ENCODE data around the gene EXOC6.

EXOC6 gene

GRCh38 chr10:92832998-92833650 is 15.2 kb upstream of the EXOC6 start:
- no peak for DNase-seq (ENCODE audit: low read depth in 2 of 2)

- no peak for DNase-seq (ENCODE audit: low read depth in 2 of 2)
These were observed 14.0 kb upstream of the EXOC6 start for GRCh38 chr10:92834331-92834730.

- no peak for DNase-seq (ENCODE audit: low read depth in 2 of 2)
These were observed 13.3 kb upstream of the EXOC6 start for GRCh38 chr10:92834986-92835385.

GRCh38 chr10:92837456-92837855 is 10.9 kb upstream of the EXOC6 start:
- no peak for DNase-seq (ENCODE audit: low read depth in 2 of 2)

- DNase-seq (ENCODE audit: low read depth in 2 of 2), result no peak
These were observed 8.9 kb upstream of the EXOC6 start for GRCh38 chr10:92839191-92840085.

- DNase-seq (ENCODE audit: low read depth in 2 of 2), result no peak
These were observed 3.6 kb upstream of the EXOC6 start for GRCh38 chr10:92844746-92845145.

GRCh38 chr10:92845921-92846320 is 2.4 kb upstream of the EXOC6 start:
- DNase-seq (ENCODE audit: low read depth in 2 of 2), result no peak

- no peak for DNase-seq (ENCODE audit: low read depth in 2 of 2)
These were observed 2.0 kb upstream of the EXOC6 start for GRCh38 chr10:92846344-92846743.

GRCh38 chr10:92846854-92847201 is 1.5 kb upstream of the EXOC6 start:
- DNase-seq (ENCODE audit: low read depth in 2 of 2), result no peak

GRCh38 chr10:92847202-92847864 is 987 bp upstream of the EXOC6 start:
- DNase-seq (ENCODE audit: low read depth in 2 of 2), result no peak

GRCh38 chr10:92848037-92848440 is 281 bp upstream of the EXOC6 start:
- DNase-seq (ENCODE audit: low read depth in 2 of 2), result no peak

GRCh38 chr10:92849234-92849525 is 860 bp downstream of the EXOC6 start:
- no peak for DNase-seq (ENCODE audit: low read depth in 2 of 2)

- DNase-seq (ENCODE audit: low read depth in 2 of 2), result no peak
These were observed 1.3 kb downstream of the EXOC6 start for GRCh38 chr10:92849576-92850090.

- no peak for DNase-seq (ENCODE audit: low read depth in 2 of 2)
These were observed 1.9 kb downstream of the EXOC6 start for GRCh38 chr10:92850185-92850584.

GRCh38 chr10:92851003-92851402 is 2.7 kb downstream of the EXOC6 start:
- DNase-seq (ENCODE audit: low read depth in 2 of 2), result no peak

GRCh38 chr10:92855560-92855959 is 7.2 kb downstream of the EXOC6 start:
- DNase-seq (ENCODE audit: low read depth in 2 of 2), result no peak

GRCh38 chr10:92857904-92858514 is 9.7 kb downstream of the EXOC6 start:
- DNase-seq (ENCODE audit: low read depth in 2 of 2), result no peak

- no peak for DNase-seq (ENCODE audit: low read depth in 2 of 2)
These were observed 18.9 kb downstream of the EXOC6 start for GRCh38 chr10:92867235-92867634.

GRCh38 chr10:92868036-92868435 is 19.7 kb downstream of the EXOC6 start:
- no peak for DNase-seq (ENCODE audit: low read depth in 2 of 2)

GRCh38 chr10:92868557-92868956 is 20.2 kb downstream of the EXOC6 start:
- DNase-seq (ENCODE audit: low read depth in 2 of 2), result no peak

- DNase-seq (ENCODE audit: low read depth in 2 of 2), result no peak
These were observed 24.7 kb downstream of the EXOC6 start for GRCh38 chr10:92873029-92873428.

GRCh38 chr10:92876509-92877036 is 28.3 kb downstream of the EXOC6 start:
- no peak for DNase-seq (ENCODE audit: low read depth in 2 of 2)

Measured in fibroblast of skin of left quadriceps (primary cell).